Endothelial cell of umbilical vein (primary cell): ENCODE measurements around the gene KIR2DL3. TPM values are rescaled to one million over a fixed set of nuclear protein-coding genes. Genes with fewer than 3 reads are reported as not detected.

Experiments used
- BruUV-seq: library from RNA; stranded (reverse); fragments of 400-500 nt; replicated peaks from 2 replicates; lab custom pipeline; 2021; lab: Mats Ljungman, UMichigan
- CTCF ChIA-PET: fragments of 300-600, 350-600 bp; sonication (Branson Sonifier 250); formaldehyde crosslinking; loops from one replicate; lab custom pipeline; 2021; ENCODE audit warnings: antibody characterized with exemption, inconsistent platforms; lab: Charles Lee
- POLR2A ChIA-PET: fragments of 300-600, 350-600 bp; sonication (Branson Sonifier 250); formaldehyde crosslinking; loops from one replicate; lab custom pipeline; 2021; ENCODE audit warnings: antibody characterized with exemption, inconsistent platforms; lab: Charles Lee
- DNase-seq: peaks from one replicate; pipeline ENCODE4 v3.0.0-alpha.2; 2011; ENCODE audit warnings: low read depth, low spot score
- FAIRE-seq: peaks from 2 replicates; lab custom pipeline; 2011; peaks lifted over from hg19 to GRCh38; lab: Jason Lieb, UNC
- H2AFZ ChIP-seq: 2 replicates; pipeline ENCODE4 v1.6.0; 2012; ENCODE audit warnings: low read depth, low read length, control low read depth, inconsistent platforms
- H3K27ac ChIP-seq: 2 replicates; pipeline ENCODE4 v1.5.1; 2011; ENCODE audit warnings: low read depth, mild to moderate bottlenecking, control low read depth, low read length, moderate library complexity; ENCODE audit not compliant: insufficient read depth
- H3K27me3 ChIP-seq, 2 experiments: 2 replicates each; pipeline versions ENCODE4 v1.6.0 to v1.6.1; 2011; ENCODE audit warnings: low read length in 2 of 2, mixed read lengths in 1 of 2; ENCODE audit not compliant: control insufficient read depth in 2 of 2, insufficient read depth in 2 of 2
- H3K36me3 ChIP-seq, 2 experiments: 2 replicates in 1 of 2; 3 replicates in 1 of 2; pipeline ENCODE4 v1.5.1; 2011; ENCODE audit warnings: low read length in 2 of 2, mild to moderate bottlenecking in 1 of 2, moderate library complexity in 1 of 2; ENCODE audit not compliant: control insufficient read depth in 2 of 2, insufficient read depth in 2 of 2; ENCODE audit errors: extremely low read depth in 1 of 2
- H3K4me1 ChIP-seq: 3 replicates; pipeline ENCODE4 v1.5.1; 2011; ENCODE audit warnings: mild to moderate bottlenecking, low read length; ENCODE audit not compliant: control insufficient read depth, insufficient read depth; ENCODE audit errors: extremely low read depth
- H3K4me2 ChIP-seq: 2 replicates; pipeline ENCODE4 v1.6.1; 2011; ENCODE audit warnings: low read length, control low read depth, mixed read lengths; ENCODE audit not compliant: insufficient read depth
- H3K4me3 ChIP-seq, 3 experiments: fragments of 200-600 bp in 1 of 3; sonication (generic), shearing (Covaris generic) in 1 of 3; replicated peaks in 1 of 3; 2 replicates each; pipeline ENCODE4 v1.5.1; 2011 to 2016; ENCODE audit warnings: control low read depth in 3 of 3, low read length in 3 of 3, mild to moderate bottlenecking in 2 of 3, inconsistent platforms in 1 of 3, low read depth in 1 of 3, moderate library complexity in 1 of 3; ENCODE audit not compliant: insufficient read depth in 1 of 3
- H3K79me2 ChIP-seq: 2 replicates; pipeline ENCODE4 v1.6.0; 2012; ENCODE audit warnings: low read length, inconsistent platforms; ENCODE audit not compliant: control insufficient read depth, insufficient read depth
- H3K9ac ChIP-seq: replicated peaks from 2 replicates; pipeline ENCODE3; 2011; ENCODE audit warnings: low read length, control low read depth; ENCODE audit not compliant: insufficient read depth; ENCODE audit errors: extremely low read depth
- H3K9me1 ChIP-seq: replicated peaks from 3 replicates; pipeline ENCODE4 v1.6.0; 2011; ENCODE audit warnings: mild to moderate bottlenecking, low read length; ENCODE audit not compliant: control insufficient read depth, insufficient read depth; ENCODE audit errors: extremely low read depth
- H3K9me3 ChIP-seq: replicated peaks from 2 replicates; pipeline ENCODE4 v1.5.1; 2012; ENCODE audit warnings: low read length, inconsistent platforms; ENCODE audit not compliant: control insufficient read depth, insufficient read depth
- H4K20me1 ChIP-seq: replicated peaks from 2 replicates; pipeline ENCODE3; 2011; ENCODE audit warnings: mild to moderate bottlenecking, low read length; ENCODE audit not compliant: control insufficient read depth, insufficient read depth; ENCODE audit errors: extremely low read depth
- EZH2 ChIP-seq: IDR thresholded peaks from 2 replicates; pipeline ENCODE4 v1.6.1; 2012; ENCODE audit warnings: borderline replicate concordance, low read depth, mild to moderate bottlenecking, moderate library complexity, low read length, inconsistent platforms; ENCODE audit not compliant: severe bottlenecking
- FOS ChIP-seq: IDR thresholded peaks from 2 replicates; pipeline ENCODE4 v1.6.1; 2011; ENCODE audit warnings: mild to moderate bottlenecking, low read length, moderate library complexity, borderline replicate concordance; ENCODE audit not compliant: insufficient read depth
- GATA2 ChIP-seq: IDR thresholded peaks from 2 replicates; pipeline ENCODE4 v1.7.0; 2011; ENCODE audit warnings: low read depth, mild to moderate bottlenecking, moderate library complexity, mixed read lengths, low read length; ENCODE audit not compliant: insufficient read length, insufficient read depth
- JUN ChIP-seq: IDR thresholded peaks from 2 replicates; pipeline ENCODE4 v1.6.1; 2011; ENCODE audit warnings: borderline replicate concordance, low read depth; ENCODE audit not compliant: insufficient read length, insufficient read depth
- MYC ChIP-seq: IDR thresholded peaks from one replicate; pipeline ENCODE4 v1.6.1; 2011; ENCODE audit warnings: mild to moderate bottlenecking, low read depth, low read length
- POLR2A ChIP-seq: IDR thresholded peaks from 2 replicates; pipeline ENCODE4 v1.6.1; 2012; ENCODE audit warnings: low read depth, mild to moderate bottlenecking, control low read depth, low read length
- POLR2AphosphoS5 ChIP-seq: IDR thresholded peaks from 2 replicates; pipeline ENCODE4 v1.6.1; 2012; ENCODE audit warnings: low read depth, mild to moderate bottlenecking, control low read depth, low read length, moderate library complexity; ENCODE audit not compliant: insufficient read depth
- dilution Hi-C: fragments of 300-500 bp; cut with MboI; formaldehyde crosslinking; loops from one replicate; pipeline ENCODE4 v1.15.0; 2019; ENCODE audit warnings: low sequenced_read_pairs; ENCODE audit not compliant: extremely low pct_ligation_motif_present
- intact Hi-C: fragments of 100-400 bp; cut with micrococcal nuclease; formaldehyde crosslinking; loops from one replicate; pipeline ENCODE4 v1.10.0; 2022
- polyA plus RNA-seq, 4 experiments: library from polyadenylated mRNA; depleted of rRNA in 3 of 4; stranded (reverse) in 3 of 4; unstranded in 1 of 4; fragments of >200 nt; gene quantifications; 2 replicates each; pipeline versions ENCODE4 v1.2.1 to v1.2.3, GENCODE V29; 2011 to 2012; ENCODE audit warnings: missing spikeins in 1 of 4
- total RNA-seq: library from RNA; stranded (reverse); gene quantifications from 2 replicates; pipeline ENCODE4 v1.2.3, GENCODE V29; 2021
- TF ChIP-seq, protein P1 (sequence below): IDR thresholded peaks from 2 replicates; pipeline ENCODE4 v1.6.1; 2011; ENCODE audit not compliant: insufficient read depth, insufficient read length
- TF ChIP-seq, protein P2 (sequence below), 2 donors: IDR thresholded peaks; 1 replicate in 1 of 2; 2 replicates in 1 of 2; pipeline ENCODE4 v1.5.1; 2011; ENCODE audit warnings: low read length in 2 of 2, mild to moderate bottlenecking in 2 of 2, moderate library complexity in 2 of 2, control low read depth in 1 of 2, inconsistent platforms in 1 of 2, low read depth in 1 of 2; ENCODE audit not compliant: insufficient read depth in 1 of 2; ENCODE audit errors: extremely low read depth in 1 of 2

Gene KIR2DL3
- total and polyA plus RNA-seq, 2 donors (not counting 3 experiments of a cell fraction or from before 2014, with no cell fraction given) = not detected

DNA sequence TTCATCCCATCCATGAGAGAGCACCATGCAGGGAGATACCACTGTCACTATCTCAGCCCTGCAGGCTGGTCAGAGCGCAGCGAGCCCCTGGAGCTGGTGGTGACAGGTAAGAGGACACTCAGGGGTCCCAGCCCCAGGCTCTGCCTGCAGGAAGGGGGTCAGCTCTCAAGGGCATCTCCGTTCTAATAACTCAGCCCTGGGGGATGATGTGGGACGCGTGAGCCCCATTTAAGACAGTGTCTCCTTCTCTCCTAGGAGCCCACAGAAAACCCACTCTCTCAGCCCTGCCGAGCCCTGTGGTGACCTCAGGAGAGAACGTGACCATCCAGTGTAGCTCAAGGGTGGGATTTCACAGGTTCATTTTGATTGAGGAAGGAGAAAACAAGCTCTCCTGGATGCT is 29.5 kb upstream of the KIR2DL3 start:
- H3K4me3 ChIP-seq = no peak overlapping the region
- POLR2A ChIA-PET = no interaction called here
- CTCF ChIA-PET = no interaction called here

More for the DNA sequence above, 29.5 kb upstream of the KIR2DL3 start:
- Histone ChIP-seq H3K9ac (no peak overlapping the region), H3K4me2 (no peak overlapping the region), H2AFZ (no peak overlapping the region), H3K27ac (no peak overlapping the region), H3K27me3 (no peaks in the 10 kb centered on the region), H3K9me3 (no peaks in the 10 kb centered on the region), H4K20me1 (no peaks in the 10 kb centered on the region), H3K36me3 (no peaks in the 10 kb centered on the region), H3K9me1 (no peaks in the 10 kb centered on the region), H3K4me1 (no peaks in the 10 kb centered on the region), H3K79me2 (no peaks in the 10 kb centered on the region)
- no peak for FAIRE-seq
- no TSS peak for BruUV-seq
- dilution Hi-C loops (no loop called here), intact Hi-C loops (no loop called here)
- no peak for DNase-seq
- TF ChIP-seq, protein P1, sequence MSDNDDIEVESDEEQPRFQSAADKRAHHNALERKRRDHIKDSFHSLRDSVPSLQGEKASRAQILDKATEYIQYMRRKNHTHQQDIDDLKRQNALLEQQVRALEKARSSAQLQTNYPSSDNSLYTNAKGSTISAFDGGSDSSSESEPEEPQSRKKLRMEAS = no peak
- no peak for TF ChIP-seq GATA2
- TF ChIP-seq JUN = no peak
- TF ChIP-seq MYC = no peak
- no peak for TF ChIP-seq POLR2A
- no peak for TF ChIP-seq POLR2AphosphoS5
- TF ChIP-seq EZH2 = no peak
- TF ChIP-seq FOS = no peak
- TF ChIP-seq, protein P2, sequence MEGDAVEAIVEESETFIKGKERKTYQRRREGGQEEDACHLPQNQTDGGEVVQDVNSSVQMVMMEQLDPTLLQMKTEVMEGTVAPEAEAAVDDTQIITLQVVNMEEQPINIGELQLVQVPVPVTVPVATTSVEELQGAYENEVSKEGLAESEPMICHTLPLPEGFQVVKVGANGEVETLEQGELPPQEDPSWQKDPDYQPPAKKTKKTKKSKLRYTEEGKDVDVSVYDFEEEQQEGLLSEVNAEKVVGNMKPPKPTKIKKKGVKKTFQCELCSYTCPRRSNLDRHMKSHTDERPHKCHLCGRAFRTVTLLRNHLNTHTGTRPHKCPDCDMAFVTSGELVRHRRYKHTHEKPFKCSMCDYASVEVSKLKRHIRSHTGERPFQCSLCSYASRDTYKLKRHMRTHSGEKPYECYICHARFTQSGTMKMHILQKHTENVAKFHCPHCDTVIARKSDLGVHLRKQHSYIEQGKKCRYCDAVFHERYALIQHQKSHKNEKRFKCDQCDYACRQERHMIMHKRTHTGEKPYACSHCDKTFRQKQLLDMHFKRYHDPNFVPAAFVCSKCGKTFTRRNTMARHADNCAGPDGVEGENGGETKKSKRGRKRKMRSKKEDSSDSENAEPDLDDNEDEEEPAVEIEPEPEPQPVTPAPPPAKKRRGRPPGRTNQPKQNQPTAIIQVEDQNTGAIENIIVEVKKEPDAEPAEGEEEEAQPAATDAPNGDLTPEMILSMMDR (IDR thresholded peaks at IDR 0.05; ENCODE audit: extremely low read depth in 1 of 2, insufficient read depth in 1 of 2, low read depth in 1 of 2, low read length in 2 of 2) = no peak
